ENCODE results near the gene TMEM109. TPM values are rescaled to one million over a fixed set of nuclear protein-coding genes. Genes with fewer than 3 reads are reported as not detected.

The TMEM109 gene
- total and polyA plus RNA-seq, 2 experiments from 2014 or later: 17.4 to 17.7 TPM

DNA sequence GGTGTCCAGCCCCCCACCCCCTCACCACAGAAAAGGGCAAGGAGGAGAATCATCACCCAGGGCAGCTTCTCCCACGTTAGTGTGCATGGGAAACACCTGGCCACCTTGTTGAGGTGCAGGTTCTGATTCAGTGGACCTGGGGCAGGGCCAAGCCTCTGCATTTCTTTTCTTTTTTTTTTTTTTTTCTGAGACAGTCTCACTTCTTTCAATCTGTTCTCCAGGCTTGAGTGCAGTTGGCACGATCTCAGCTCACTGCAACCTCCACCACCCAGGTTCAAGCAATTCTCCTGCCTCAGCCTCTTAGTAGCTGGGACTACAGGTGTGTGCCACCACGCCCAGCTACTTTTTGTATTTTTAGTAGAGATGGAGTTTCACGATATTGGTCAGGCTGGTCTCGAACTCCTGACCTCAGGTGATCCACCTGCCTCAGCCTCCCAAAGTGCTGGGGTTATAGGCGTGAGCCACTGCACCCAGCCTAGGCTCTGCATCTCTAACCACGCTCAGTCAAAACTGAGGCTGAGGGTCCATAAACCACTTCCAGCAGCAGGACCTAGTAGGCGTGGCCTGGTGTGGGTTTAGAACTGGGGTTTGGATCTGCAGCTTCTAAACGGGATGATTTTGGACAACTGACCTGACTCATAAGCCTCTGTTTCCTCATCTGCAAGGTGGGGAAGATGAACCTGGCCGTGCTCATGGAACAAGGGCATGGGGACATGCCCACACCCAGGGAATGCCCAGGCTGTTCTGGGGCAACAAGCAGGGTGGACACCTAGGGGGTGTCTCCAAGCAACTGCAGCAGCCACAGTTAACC lies 45.9 kb upstream of the TMEM109 start:
- Mint-ChIP-seq H3K27me3 (ENCODE audit: insufficient read depth, low read depth, poor library complexity) (peaks cover 4% of the 10 kb centered on the region), H3K27ac (no peak overlapping the region), H3K9me3 (no peaks in the 10 kb centered on the region; the same call in 2 of the 3 replicates)

More for the DNA sequence above, 45.9 kb upstream of the TMEM109 start:
- no peak overlapping the region for H3K27ac ChIP-seq (ENCODE audit: low read depth)
- ATAC-seq: no peak
- H2AFZ ChIP-seq: no peak overlapping the region
- no peaks in the 10 kb centered on the region for H3K79me2 ChIP-seq (replicated peaks; ENCODE audit: insufficient read depth)
- no peaks in the 10 kb centered on the region for H3K4me1 ChIP-seq (ENCODE audit: insufficient read depth)
- no peak overlapping the region for H3K4me3 ChIP-seq
- H4K20me1 ChIP-seq (replicated peaks; ENCODE audit: insufficient read depth): no peaks in the 10 kb centered on the region
- TF ChIP-seq, protein P1, sequence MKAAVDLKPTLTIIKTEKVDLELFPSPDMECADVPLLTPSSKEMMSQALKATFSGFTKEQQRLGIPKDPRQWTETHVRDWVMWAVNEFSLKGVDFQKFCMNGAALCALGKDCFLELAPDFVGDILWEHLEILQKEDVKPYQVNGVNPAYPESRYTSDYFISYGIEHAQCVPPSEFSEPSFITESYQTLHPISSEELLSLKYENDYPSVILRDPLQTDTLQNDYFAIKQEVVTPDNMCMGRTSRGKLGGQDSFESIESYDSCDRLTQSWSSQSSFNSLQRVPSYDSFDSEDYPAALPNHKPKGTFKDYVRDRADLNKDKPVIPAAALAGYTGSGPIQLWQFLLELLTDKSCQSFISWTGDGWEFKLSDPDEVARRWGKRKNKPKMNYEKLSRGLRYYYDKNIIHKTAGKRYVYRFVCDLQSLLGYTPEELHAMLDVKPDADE (IDR thresholded peaks at IDR 0.05): no peak
- TF ChIP-seq, protein P2, sequence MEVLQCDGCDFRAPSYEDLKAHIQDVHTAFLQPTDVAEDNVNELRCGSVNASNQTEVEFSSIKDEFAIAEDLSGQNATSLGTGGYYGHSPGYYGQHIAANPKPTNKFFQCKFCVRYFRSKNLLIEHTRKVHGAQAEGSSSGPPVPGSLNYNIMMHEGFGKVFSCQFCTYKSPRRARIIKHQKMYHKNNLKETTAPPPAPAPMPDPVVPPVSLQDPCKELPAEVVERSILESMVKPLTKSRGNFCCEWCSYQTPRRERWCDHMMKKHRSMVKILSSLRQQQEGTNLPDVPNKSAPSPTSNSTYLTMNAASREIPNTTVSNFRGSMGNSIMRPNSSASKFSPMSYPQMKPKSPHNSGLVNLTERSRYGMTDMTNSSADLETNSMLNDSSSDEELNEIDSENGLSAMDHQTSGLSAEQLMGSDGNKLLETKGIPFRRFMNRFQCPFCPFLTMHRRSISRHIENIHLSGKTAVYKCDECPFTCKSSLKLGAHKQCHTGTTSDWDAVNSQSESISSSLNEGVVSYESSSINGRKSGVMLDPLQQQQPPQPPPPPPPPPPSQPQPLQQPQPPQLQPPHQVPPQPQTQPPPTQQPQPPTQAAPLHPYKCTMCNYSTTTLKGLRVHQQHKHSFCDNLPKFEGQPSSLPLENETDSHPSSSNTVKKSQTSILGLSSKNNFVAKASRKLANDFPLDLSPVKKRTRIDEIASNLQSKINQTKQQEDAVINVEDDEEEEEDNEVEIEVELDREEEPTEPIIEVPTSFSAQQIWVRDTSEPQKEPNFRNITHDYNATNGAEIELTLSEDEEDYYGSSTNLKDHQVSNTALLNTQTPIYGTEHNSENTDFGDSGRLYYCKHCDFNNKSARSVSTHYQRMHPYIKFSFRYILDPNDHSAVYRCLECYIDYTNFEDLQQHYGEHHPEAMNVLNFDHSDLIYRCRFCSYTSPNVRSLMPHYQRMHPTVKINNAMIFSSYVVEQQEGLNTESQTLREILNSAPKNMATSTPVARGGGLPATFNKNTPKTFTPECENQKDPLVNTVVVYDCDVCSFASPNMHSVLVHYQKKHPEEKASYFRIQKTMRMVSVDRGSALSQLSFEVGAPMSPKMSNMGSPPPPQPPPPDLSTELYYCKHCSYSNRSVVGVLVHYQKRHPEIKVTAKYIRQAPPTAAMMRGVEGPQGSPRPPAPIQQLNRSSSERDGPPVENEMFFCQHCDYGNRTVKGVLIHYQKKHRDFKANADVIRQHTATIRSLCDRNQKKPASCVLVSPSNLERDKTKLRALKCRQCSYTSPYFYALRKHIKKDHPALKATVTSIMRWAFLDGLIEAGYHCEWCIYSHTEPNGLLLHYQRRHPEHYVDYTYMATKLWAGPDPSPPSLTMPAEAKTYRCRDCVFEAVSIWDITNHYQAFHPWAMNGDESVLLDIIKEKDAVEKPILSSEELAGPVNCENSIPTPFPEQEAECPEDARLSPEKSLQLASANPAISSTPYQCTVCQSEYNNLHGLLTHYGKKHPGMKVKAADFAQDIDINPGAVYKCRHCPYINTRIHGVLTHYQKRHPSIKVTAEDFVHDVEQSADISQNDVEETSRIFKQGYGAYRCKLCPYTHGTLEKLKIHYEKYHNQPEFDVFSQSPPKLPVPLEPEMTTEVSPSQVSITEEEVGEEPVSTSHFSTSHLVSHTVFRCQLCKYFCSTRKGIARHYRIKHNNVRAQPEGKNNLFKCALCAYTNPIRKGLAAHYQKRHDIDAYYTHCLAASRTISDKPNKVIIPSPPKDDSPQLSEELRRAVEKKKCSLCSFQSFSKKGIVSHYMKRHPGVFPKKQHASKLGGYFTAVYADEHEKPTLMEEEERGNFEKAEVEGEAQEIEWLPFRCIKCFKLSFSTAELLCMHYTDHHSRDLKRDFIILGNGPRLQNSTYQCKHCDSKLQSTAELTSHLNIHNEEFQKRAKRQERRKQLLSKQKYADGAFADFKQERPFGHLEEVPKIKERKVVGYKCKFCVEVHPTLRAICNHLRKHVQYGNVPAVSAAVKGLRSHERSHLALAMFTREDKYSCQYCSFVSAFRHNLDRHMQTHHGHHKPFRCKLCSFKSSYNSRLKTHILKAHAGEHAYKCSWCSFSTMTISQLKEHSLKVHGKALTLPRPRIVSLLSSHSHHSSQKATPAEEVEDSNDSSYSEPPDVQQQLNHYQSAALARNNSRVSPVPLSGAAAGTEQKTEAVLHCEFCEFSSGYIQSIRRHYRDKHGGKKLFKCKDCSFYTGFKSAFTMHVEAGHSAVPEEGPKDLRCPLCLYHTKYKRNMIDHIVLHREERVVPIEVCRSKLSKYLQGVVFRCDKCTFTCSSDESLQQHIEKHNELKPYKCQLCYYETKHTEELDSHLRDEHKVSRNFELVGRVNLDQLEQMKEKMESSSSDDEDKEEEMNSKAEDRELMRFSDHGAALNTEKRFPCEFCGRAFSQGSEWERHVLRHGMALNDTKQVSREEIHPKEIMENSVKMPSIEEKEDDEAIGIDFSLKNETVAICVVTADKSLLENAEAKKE (CRISPR knock-in tag; IDR thresholded peaks at IDR 0.05): no peak
- TF ChIP-seq EZH2phosphoT487 (IDR thresholded peaks at IDR 0.05; ENCODE audit: unreplicated experiment): no peak
- no peak for TF ChIP-seq ZNF331 (CRISPR knock-in tag; IDR thresholded peaks at IDR 0.05; ENCODE audit: low read depth)
- TF ChIP-seq CREB1 (CRISPR knock-in tag; IDR thresholded peaks at IDR 0.05; ENCODE audit: low read depth): no peak
- TF ChIP-seq ZNF114 (CRISPR knock-in tag; IDR thresholded peaks at IDR 0.05): no peak
- TF ChIP-seq POLR2AphosphoS5 (IDR thresholded peaks at IDR 0.05; ENCODE audit: low read depth): no peak
- TF ChIP-seq EZH2 (IDR thresholded peaks at IDR 0.05; ENCODE audit: low read depth, unreplicated experiment): no peak
- no peak for TF ChIP-seq STAT1 (IDR thresholded peaks at IDR 0.05; ENCODE audit: unreplicated experiment)
- TF ChIP-seq, protein P3, sequence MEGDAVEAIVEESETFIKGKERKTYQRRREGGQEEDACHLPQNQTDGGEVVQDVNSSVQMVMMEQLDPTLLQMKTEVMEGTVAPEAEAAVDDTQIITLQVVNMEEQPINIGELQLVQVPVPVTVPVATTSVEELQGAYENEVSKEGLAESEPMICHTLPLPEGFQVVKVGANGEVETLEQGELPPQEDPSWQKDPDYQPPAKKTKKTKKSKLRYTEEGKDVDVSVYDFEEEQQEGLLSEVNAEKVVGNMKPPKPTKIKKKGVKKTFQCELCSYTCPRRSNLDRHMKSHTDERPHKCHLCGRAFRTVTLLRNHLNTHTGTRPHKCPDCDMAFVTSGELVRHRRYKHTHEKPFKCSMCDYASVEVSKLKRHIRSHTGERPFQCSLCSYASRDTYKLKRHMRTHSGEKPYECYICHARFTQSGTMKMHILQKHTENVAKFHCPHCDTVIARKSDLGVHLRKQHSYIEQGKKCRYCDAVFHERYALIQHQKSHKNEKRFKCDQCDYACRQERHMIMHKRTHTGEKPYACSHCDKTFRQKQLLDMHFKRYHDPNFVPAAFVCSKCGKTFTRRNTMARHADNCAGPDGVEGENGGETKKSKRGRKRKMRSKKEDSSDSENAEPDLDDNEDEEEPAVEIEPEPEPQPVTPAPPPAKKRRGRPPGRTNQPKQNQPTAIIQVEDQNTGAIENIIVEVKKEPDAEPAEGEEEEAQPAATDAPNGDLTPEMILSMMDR (conservative IDR thresholded peaks at IDR 0.05; ENCODE audit: low read depth in 2 of 2): no peak
- TF ChIP-seq, protein P4, sequence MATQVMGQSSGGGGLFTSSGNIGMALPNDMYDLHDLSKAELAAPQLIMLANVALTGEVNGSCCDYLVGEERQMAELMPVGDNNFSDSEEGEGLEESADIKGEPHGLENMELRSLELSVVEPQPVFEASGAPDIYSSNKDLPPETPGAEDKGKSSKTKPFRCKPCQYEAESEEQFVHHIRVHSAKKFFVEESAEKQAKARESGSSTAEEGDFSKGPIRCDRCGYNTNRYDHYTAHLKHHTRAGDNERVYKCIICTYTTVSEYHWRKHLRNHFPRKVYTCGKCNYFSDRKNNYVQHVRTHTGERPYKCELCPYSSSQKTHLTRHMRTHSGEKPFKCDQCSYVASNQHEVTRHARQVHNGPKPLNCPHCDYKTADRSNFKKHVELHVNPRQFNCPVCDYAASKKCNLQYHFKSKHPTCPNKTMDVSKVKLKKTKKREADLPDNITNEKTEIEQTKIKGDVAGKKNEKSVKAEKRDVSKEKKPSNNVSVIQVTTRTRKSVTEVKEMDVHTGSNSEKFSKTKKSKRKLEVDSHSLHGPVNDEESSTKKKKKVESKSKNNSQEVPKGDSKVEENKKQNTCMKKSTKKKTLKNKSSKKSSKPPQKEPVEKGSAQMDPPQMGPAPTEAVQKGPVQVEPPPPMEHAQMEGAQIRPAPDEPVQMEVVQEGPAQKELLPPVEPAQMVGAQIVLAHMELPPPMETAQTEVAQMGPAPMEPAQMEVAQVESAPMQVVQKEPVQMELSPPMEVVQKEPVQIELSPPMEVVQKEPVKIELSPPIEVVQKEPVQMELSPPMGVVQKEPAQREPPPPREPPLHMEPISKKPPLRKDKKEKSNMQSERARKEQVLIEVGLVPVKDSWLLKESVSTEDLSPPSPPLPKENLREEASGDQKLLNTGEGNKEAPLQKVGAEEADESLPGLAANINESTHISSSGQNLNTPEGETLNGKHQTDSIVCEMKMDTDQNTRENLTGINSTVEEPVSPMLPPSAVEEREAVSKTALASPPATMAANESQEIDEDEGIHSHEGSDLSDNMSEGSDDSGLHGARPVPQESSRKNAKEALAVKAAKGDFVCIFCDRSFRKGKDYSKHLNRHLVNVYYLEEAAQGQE (IDR thresholded peaks at IDR 0.05; ENCODE audit: unreplicated experiment): no peak
- no peak for TF ChIP-seq NANOG (IDR thresholded peaks at IDR 0.05; ENCODE audit: borderline replicate concordance)
- no peak for TF ChIP-seq JUNB (IDR thresholded peaks at IDR 0.05; ENCODE audit: unreplicated experiment)
- H3K4me1 Mint-ChIP-seq: peaks cover 2% of the 10 kb centered on the region; the same call in 2 of the 3 replicates
- no peaks in the 10 kb centered on the region for H3K36me3 Mint-ChIP-seq (ENCODE audit: low read depth)
- H3K4me2 ChIP-seq: no peak overlapping the region
- H3K9me2 ChIP-seq (ENCODE audit: insufficient read depth): no peaks in the 10 kb centered on the region
- H3F3A ChIP-seq (replicated peaks; ENCODE audit: low read depth): no peaks in the 10 kb centered on the region
- no peak for DNase-seq (ENCODE audit: low spot score)
- no peak overlapping the region for H3K4me3 Mint-ChIP-seq
- H3K36me3 ChIP-seq (ENCODE audit: insufficient read depth): no peaks in the 10 kb centered on the region
- no peaks in the 10 kb centered on the region for H3K27me3 ChIP-seq (ENCODE audit: insufficient read depth)

Measured in GM23338 (cell line).